ENCODE results near the gene MAOB.

DNA sequence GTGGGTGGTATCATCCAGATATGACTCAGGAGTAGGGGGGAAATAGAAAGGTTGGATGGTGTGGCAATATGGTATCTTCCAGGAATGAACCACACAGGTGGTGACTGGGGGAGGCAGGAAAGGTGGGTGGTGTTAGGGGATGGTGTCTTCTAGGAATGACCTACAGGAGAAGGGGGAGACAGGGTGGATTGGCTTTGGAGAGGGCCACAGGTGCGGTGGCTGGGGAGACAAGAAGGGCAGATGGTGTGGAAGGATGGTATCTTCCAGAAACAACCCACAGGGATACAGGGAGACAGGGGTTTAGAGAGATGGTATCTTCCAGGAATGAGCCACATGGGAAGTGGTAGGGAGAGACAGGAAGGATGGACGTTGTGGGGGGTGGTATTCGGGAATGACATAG is 162.2 kb downstream of the MAOB start:
- TF ChIP-seq CTCF (IDR thresholded peaks at IDR 0.05) = no peak
- no peak for TF ChIP-seq POLR2AphosphoS5 (IDR thresholded peaks at IDR 0.05)
- no peak for TF ChIP-seq POLR2A (IDR thresholded peaks at IDR 0.05)

Data from upper lobe of left lung (tissue), 4 donors.